ENCODE results near the gene CHRNA4. TPM values are rescaled to one million over a fixed set of nuclear protein-coding genes. Genes with fewer than 3 reads are reported as not detected.

Gene CHRNA4
- total RNA-seq, 1 experiment from 2014 or later, result 2.4 TPM

GRCh38 chr20:63293871-63294535, 67.1 kb downstream of the CHRNA4 start:
- H3K4me1 ChIP-seq (ENCODE audit: control insufficient read depth, insufficient read depth, low read length), result peaks cover 13% of the 10 kb centered on the region
- no peaks in the 10 kb centered on the region for H3K27me3 ChIP-seq (ENCODE audit: control insufficient read depth, insufficient read depth, low read length)
- in situ Hi-C loops (cut with HindIII; ENCODE audit: low pct_unique_long_range_greater_than_20kb, low sequenced_read_pairs) (loop anchor here (25.0 kb wide), 1 partner anchor 93 kb away; no protein-coding TSS in a partner anchor), intact Hi-C loops (cut with micrococcal nuclease; ENCODE audit: unreplicated experiment) (loop anchor here (5.0 kb wide), 1 partner anchor 72 kb away; no protein-coding TSS in a partner anchor)
- DNase-seq (ENCODE audit: low read depth, low spot score) (no peak), ATAC-seq (no peak)
- no TSS peak for BruUV-seq (replicated peaks)
- ChIA-PET POLR2A (no interaction called here), CTCF (no interaction called here)
- TF ChIP-seq CTCF (IDR thresholded peaks at IDR 0.05) (no peak), TCF7L2 (IDR thresholded peaks at IDR 0.05; ENCODE audit: low read depth, low read length) (no peak), REST (IDR thresholded peaks at IDR 0.05; ENCODE audit: insufficient read depth in 1 of 2, low read depth in 2 of 2, low read length in 1 of 2) (no peak), SIN3A (IDR thresholded peaks at IDR 0.05; ENCODE audit: borderline replicate concordance, insufficient read depth, low read depth, low read length) (no peak), POLR2AphosphoS5 (IDR thresholded peaks at IDR 0.05; ENCODE audit: low read depth, low read length) (no peak)
- no peak overlapping the region for H3K4me3 ChIP-seq (ENCODE audit: low read depth in 2 of 2, low read length in 2 of 2)
- H3K27ac ChIP-seq (ENCODE audit: low read length), result no peak overlapping the region
- no peaks in the 10 kb centered on the region for H3K36me3 ChIP-seq (ENCODE audit: control insufficient read depth, insufficient read depth, low read length)
- no peaks in the 10 kb centered on the region for H3K9me3 ChIP-seq (ENCODE audit: control insufficient read depth, insufficient read depth, low read depth, low read length)

- in situ Hi-C loops (cut with HindIII; ENCODE audit: low pct_unique_long_range_greater_than_20kb, low sequenced_read_pairs), result loop anchor here (25.0 kb wide), 1 partner anchor 94 kb away; no protein-coding TSS in a partner anchor
- intact Hi-C loops (cut with micrococcal nuclease; ENCODE audit: unreplicated experiment), result loop anchor here (5.0 kb wide), 1 partner anchor 71 kb away; no protein-coding TSS in a partner anchor
- ATAC-seq, result no peak
- POLR2A ChIA-PET, result no interaction called here
- no peak overlapping the region for H3K4me3 ChIP-seq (ENCODE audit: low read depth in 2 of 2, low read length in 2 of 2)
- CTCF ChIA-PET, result no interaction called here
- no peak for DNase-seq (ENCODE audit: low read depth, low spot score)
- no TSS peak for BruUV-seq (replicated peaks)
- H3K9me3 ChIP-seq (ENCODE audit: control insufficient read depth, insufficient read depth, low read depth, low read length), result no peaks in the 10 kb centered on the region
- TF ChIP-seq REST (IDR thresholded peaks at IDR 0.05; ENCODE audit: insufficient read depth in 1 of 2, low read depth in 2 of 2, low read length in 1 of 2) (no peak), TCF7L2 (IDR thresholded peaks at IDR 0.05; ENCODE audit: low read depth, low read length) (no peak), CTCF (IDR thresholded peaks at IDR 0.05) (no peak), POLR2AphosphoS5 (IDR thresholded peaks at IDR 0.05; ENCODE audit: low read depth, low read length) (no peak), SIN3A (IDR thresholded peaks at IDR 0.05; ENCODE audit: borderline replicate concordance, insufficient read depth, low read depth, low read length) (no peak)
- H3K27ac ChIP-seq (ENCODE audit: low read length), result no peak overlapping the region
- H3K36me3 ChIP-seq (ENCODE audit: control insufficient read depth, insufficient read depth, low read length), result no peaks in the 10 kb centered on the region
- H3K27me3 ChIP-seq (ENCODE audit: control insufficient read depth, insufficient read depth, low read length), result no peaks in the 10 kb centered on the region
- H3K4me1 ChIP-seq (ENCODE audit: control insufficient read depth, insufficient read depth, low read length), result peaks cover 13% of the 10 kb centered on the region
These were observed 67.7 kb downstream of the CHRNA4 start for GRCh38 chr20:63293456-63293855.
